ENCODE results near the gene PDZD7. TPM values are rescaled to one million over a fixed set of nuclear protein-coding genes. Genes with fewer than 3 reads are reported as not detected.

The PDZD7 gene
- total RNA-seq, 1 experiment from 2014 or later, result 1.8 TPM

- no TSS peak for BruUV-seq (replicated peaks)
- intact Hi-C loops (cut with micrococcal nuclease; ENCODE audit: unreplicated experiment) (no loop called here), in situ Hi-C loops (cut with HindIII; ENCODE audit: low pct_unique_long_range_greater_than_20kb, low sequenced_read_pairs) (no loop called here)
- TF ChIP-seq TCF7L2 (IDR thresholded peaks at IDR 0.05; ENCODE audit: low read depth, low read length) (no peak), CTCF (IDR thresholded peaks at IDR 0.05) (no peak), SIN3A (IDR thresholded peaks at IDR 0.05; ENCODE audit: borderline replicate concordance, insufficient read depth, low read depth, low read length) (no peak), REST (IDR thresholded peaks at IDR 0.05; ENCODE audit: insufficient read depth in 1 of 2, low read depth in 2 of 2, low read length in 1 of 2) (no peak), POLR2AphosphoS5 (IDR thresholded peaks at IDR 0.05; ENCODE audit: low read depth, low read length) (no peak)
- Histone ChIP-seq H3K27ac (ENCODE audit: low read length) (no peak overlapping the region), H3K9me3 (ENCODE audit: control insufficient read depth, insufficient read depth, low read depth, low read length) (no peaks in the 10 kb centered on the region), H3K27me3 (ENCODE audit: control insufficient read depth, insufficient read depth, low read length) (no peaks in the 10 kb centered on the region), H3K4me3 (ENCODE audit: low read depth in 2 of 2, low read length in 2 of 2) (peak overlapping the region; percentile 51 to 56), H3K4me1 (ENCODE audit: control insufficient read depth, insufficient read depth, low read length) (peaks cover 10% of the 10 kb centered on the region), H3K36me3 (ENCODE audit: control insufficient read depth, insufficient read depth, low read length) (no peaks in the 10 kb centered on the region)
- POLR2A ChIA-PET, result no interaction called here
- DNase-seq (ENCODE audit: low read depth, low spot score) (no peak), ATAC-seq (peak; percentile 14; the same call in 1 of the 2 replicates)
- CTCF ChIA-PET, result interaction anchor here (1.3 to 1.6 kb wide), 2 partner anchors 27 to 44 kb away, joined by 4 to 11 read pairs; no protein-coding TSS in a partner anchor
Measured at GRCh38 chr10:100970076-100970913, 60.6 kb downstream of the PDZD7 start.

GRCh38 chr10:100969187-100970075, 61.5 kb downstream of the PDZD7 start, which contains the start of gene SEMA4G:
Gene SEMA4G (plus strand): TSS chr10:100969504. CDS start chr10:100972913, 3,409 bp downstream.
- ATAC-seq (peak; percentile 87), DNase-seq (ENCODE audit: low read depth, low spot score) (peak; percentile 13)
- TF ChIP-seq TCF7L2 (IDR thresholded peaks at IDR 0.05; ENCODE audit: low read depth, low read length) (no peak), CTCF (IDR thresholded peaks at IDR 0.05) (peak; percentile 89), SIN3A (IDR thresholded peaks at IDR 0.05; ENCODE audit: borderline replicate concordance, insufficient read depth, low read depth, low read length) (no peak)
- Histone ChIP-seq H3K9me3 (ENCODE audit: control insufficient read depth, insufficient read depth, low read depth, low read length) (no peaks in the 10 kb centered on the region), H3K4me1 (ENCODE audit: control insufficient read depth, insufficient read depth, low read length) (peaks cover 10% of the 10 kb centered on the region), H3K36me3 (ENCODE audit: control insufficient read depth, insufficient read depth, low read length) (no peaks in the 10 kb centered on the region), H3K4me3 (ENCODE audit: low read depth in 2 of 2, low read length in 2 of 2) (peak within 1 kb of the TSS; percentile 51 to 56), H3K27me3 (ENCODE audit: control insufficient read depth, insufficient read depth, low read length) (no peaks in the 10 kb centered on the region), H3K27ac (ENCODE audit: low read length) (peak within 1 kb of the TSS; percentile 30; the same call in 1 of the 2 replicates)
- POLR2A ChIA-PET, result no interaction called here
- in situ Hi-C loops (cut with HindIII; ENCODE audit: low pct_unique_long_range_greater_than_20kb, low sequenced_read_pairs), result no loop called here
- intact Hi-C loops (cut with micrococcal nuclease; ENCODE audit: unreplicated experiment), result no loop called here
- CTCF ChIA-PET, result interaction anchor here (1.0 to 1.6 kb wide), 3 partner anchors 27 to 45 kb away, joined by 4 to 11 read pairs (median 4); no protein-coding TSS in a partner anchor
- no TSS peak for BruUV-seq (replicated peaks)
